Measurements from ENCODE around the gene CDH13. TPM values are rescaled to one million over a fixed set of nuclear protein-coding genes. Genes with fewer than 3 reads are reported as not detected.

Gene CDH13
- polyA plus RNA-seq, 1 donor from 2014 or later, result 3.2 TPM

GRCh38 chr16:83779886-83780285 is 1153.1 kb downstream of the CDH13 start:
- Histone ChIP-seq H2AFZ (ENCODE audit: low read depth, low read length) (no peak overlapping the region), H3K27ac (ENCODE audit: low read length) (no peak overlapping the region), H3K9me2 (ENCODE audit: insufficient read depth, low read length) (no peaks in the 10 kb centered on the region), H3K36me3 (ENCODE audit: insufficient read depth, low read length) (no peaks in the 10 kb centered on the region), H3K4me3 (ENCODE audit: low read length) (no peak overlapping the region), H3K9me3 (ENCODE audit: low read length) (no peaks in the 10 kb centered on the region), H4K20me1 (ENCODE audit: insufficient read depth) (no peaks in the 10 kb centered on the region), H3F3A (ENCODE audit: insufficient read depth, low read length, poor library complexity, severe bottlenecking) (no peaks in the 10 kb centered on the region), H3K9ac (ENCODE audit: low read length) (no peak overlapping the region), H3K27me3 (ENCODE audit: insufficient read depth, low read depth, low read length) (no peaks in the 10 kb centered on the region), H3K4me2 (ENCODE audit: low read length) (no peak overlapping the region), H3K79me2 (replicated peaks; ENCODE audit: insufficient read depth, low read length) (no peaks in the 10 kb centered on the region)
- TF ChIP-seq SMC3 (conservative IDR thresholded peaks at IDR 0.05; ENCODE audit: poor library complexity) (no peak), RAD21 (conservative IDR thresholded peaks at IDR 0.05) (no peak), TAF1 (IDR thresholded peaks at IDR 0.05; ENCODE audit: low read depth) (no peak), EZH2 (IDR thresholded peaks at IDR 0.05; ENCODE audit: borderline replicate concordance, insufficient read depth, low read length, poor library complexity, severe bottlenecking) (no peak), POLR2AphosphoS5 (IDR thresholded peaks at IDR 0.05) (no peak), REST (IDR thresholded peaks at IDR 0.05; ENCODE audit: borderline replicate concordance) (no peak), EP300 (conservative IDR thresholded peaks at IDR 0.05; ENCODE audit: poor library complexity, severe bottlenecking) (no peak), MXI1 (conservative IDR thresholded peaks at IDR 0.05; ENCODE audit: poor library complexity, severe bottlenecking) (no peak), CTCF (IDR thresholded peaks at IDR 0.05; ENCODE audit: poor library complexity, severe bottlenecking) (no peak)

GRCh38 chr16:83785455-83785854 is 1158.7 kb downstream of the CDH13 start:
- Histone ChIP-seq H3F3A (ENCODE audit: insufficient read depth, low read length, poor library complexity, severe bottlenecking) (no peaks in the 10 kb centered on the region), H3K79me2 (replicated peaks; ENCODE audit: insufficient read depth, low read length) (no peaks in the 10 kb centered on the region), H3K27ac (ENCODE audit: low read length) (no peak overlapping the region), H3K4me3 (ENCODE audit: low read length) (no peak overlapping the region), H3K9me2 (ENCODE audit: insufficient read depth, low read length) (no peaks in the 10 kb centered on the region), H4K20me1 (ENCODE audit: insufficient read depth) (no peaks in the 10 kb centered on the region), H2AFZ (ENCODE audit: low read depth, low read length) (no peak overlapping the region), H3K4me2 (ENCODE audit: low read length) (no peak overlapping the region), H3K9ac (ENCODE audit: low read length) (no peak overlapping the region), H3K9me3 (ENCODE audit: low read length) (no peaks in the 10 kb centered on the region), H3K27me3 (ENCODE audit: insufficient read depth, low read depth, low read length) (no peaks in the 10 kb centered on the region), H3K36me3 (ENCODE audit: insufficient read depth, low read length) (no peaks in the 10 kb centered on the region)
- no peak for TF ChIP-seq EZH2 (IDR thresholded peaks at IDR 0.05; ENCODE audit: borderline replicate concordance, insufficient read depth, low read length, poor library complexity, severe bottlenecking)
- TF ChIP-seq EP300 (conservative IDR thresholded peaks at IDR 0.05; ENCODE audit: poor library complexity, severe bottlenecking), result no peak
- no peak for TF ChIP-seq MXI1 (conservative IDR thresholded peaks at IDR 0.05; ENCODE audit: poor library complexity, severe bottlenecking)
- TF ChIP-seq SMC3 (conservative IDR thresholded peaks at IDR 0.05; ENCODE audit: poor library complexity), result no peak

Measured in neural cell (in vitro differentiated cells).